ENCODE data around the gene C2CD2.

DNA sequence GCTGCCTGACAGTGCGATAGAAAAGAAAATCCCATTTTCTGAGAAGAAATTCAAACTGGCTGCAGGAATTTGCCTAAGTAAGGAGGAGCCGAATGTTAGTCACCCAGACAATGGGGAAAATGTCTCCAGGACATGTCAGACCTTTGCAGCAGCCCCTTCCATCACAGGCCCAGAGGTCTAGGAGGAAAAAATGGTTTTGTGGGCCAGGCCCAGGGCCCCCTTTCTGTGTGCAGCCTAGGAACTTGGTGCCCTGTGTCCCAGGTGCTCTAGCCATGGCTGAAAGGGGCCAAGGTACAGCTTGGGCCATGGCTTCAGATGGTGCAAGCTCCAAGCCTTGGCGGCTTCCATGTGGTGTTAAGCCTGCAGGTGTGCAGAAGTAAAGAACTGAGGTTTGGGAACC lies 41.8 kb upstream of the C2CD2 start:
- TF ChIP-seq, protein P1, sequence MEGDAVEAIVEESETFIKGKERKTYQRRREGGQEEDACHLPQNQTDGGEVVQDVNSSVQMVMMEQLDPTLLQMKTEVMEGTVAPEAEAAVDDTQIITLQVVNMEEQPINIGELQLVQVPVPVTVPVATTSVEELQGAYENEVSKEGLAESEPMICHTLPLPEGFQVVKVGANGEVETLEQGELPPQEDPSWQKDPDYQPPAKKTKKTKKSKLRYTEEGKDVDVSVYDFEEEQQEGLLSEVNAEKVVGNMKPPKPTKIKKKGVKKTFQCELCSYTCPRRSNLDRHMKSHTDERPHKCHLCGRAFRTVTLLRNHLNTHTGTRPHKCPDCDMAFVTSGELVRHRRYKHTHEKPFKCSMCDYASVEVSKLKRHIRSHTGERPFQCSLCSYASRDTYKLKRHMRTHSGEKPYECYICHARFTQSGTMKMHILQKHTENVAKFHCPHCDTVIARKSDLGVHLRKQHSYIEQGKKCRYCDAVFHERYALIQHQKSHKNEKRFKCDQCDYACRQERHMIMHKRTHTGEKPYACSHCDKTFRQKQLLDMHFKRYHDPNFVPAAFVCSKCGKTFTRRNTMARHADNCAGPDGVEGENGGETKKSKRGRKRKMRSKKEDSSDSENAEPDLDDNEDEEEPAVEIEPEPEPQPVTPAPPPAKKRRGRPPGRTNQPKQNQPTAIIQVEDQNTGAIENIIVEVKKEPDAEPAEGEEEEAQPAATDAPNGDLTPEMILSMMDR (IDR thresholded peaks at IDR 0.05; ENCODE audit: low read depth, low read length, poor library complexity, severe bottlenecking): no peak
- no peak for TF ChIP-seq EZH2phosphoT487 (IDR thresholded peaks at IDR 0.05; ENCODE audit: borderline replicate concordance, low read length)
